Neural progenitor cell (in vitro differentiated cells): Measurements from ENCODE around the gene LGALSL. TPM values are rescaled to one million over a fixed set of nuclear protein-coding genes. Genes with fewer than 3 reads are reported as not detected.
A peak's percentile ranks its signal among the peaks of the same experiment; 100 is the strongest.

Source experiments
- DNase-seq: peaks from one replicate; pipeline ENCODE4 v3.0.0-alpha.2; 2016; ENCODE audit warnings: low spot score
- H2AFZ ChIP-seq: fragments of 200-600 bp; sonication (generic); replicated peaks from 2 replicates; pipeline ENCODE4 v1.6.1; 2016; ENCODE audit warnings: antibody characterized with exemption
- H3F3A ChIP-seq: fragments of 200-600 bp; sonication (generic); 2 replicates; pipeline ENCODE4 v1.6.1; 2016; ENCODE audit warnings: antibody characterized with exemption, low read depth
- H3K27ac ChIP-seq: fragments of 200-600 bp; sonication (generic); 2 replicates; pipeline ENCODE4 v1.5.1; 2016; ENCODE audit warnings: mild to moderate bottlenecking
- H3K27me3 ChIP-seq: fragments of 200-600 bp; sonication (generic); 2 replicates; pipeline ENCODE4 v1.6.1; 2016; ENCODE audit warnings: mild to moderate bottlenecking, moderate library complexity
- H3K36me3 ChIP-seq: fragments of 200-600 bp; sonication (generic); 2 replicates; pipeline ENCODE4 v1.5.1; 2016
- H3K4me1 ChIP-seq: fragments of 200-600 bp; sonication (generic); 2 replicates; pipeline ENCODE4 v1.6.1; 2016; ENCODE audit warnings: mixed run types
- H3K4me2 ChIP-seq: fragments of 200-600 bp; sonication (generic); 2 replicates; pipeline ENCODE4 v1.6.1; 2016
- H3K4me3 ChIP-seq: fragments of 200-600 bp; sonication (generic); 2 replicates; pipeline ENCODE4 v1.5.1; 2016
- H3K79me2 ChIP-seq: fragments of 200-600 bp; sonication (generic); 2 replicates; pipeline ENCODE4 v1.6.1; 2016; ENCODE audit warnings: low read depth
- H3K9ac ChIP-seq: fragments of 200-600 bp; sonication (generic); 2 replicates; pipeline ENCODE4 v1.6.1; 2016
- H3K9me3 ChIP-seq: fragments of 200-600 bp; sonication (generic); 2 replicates; pipeline ENCODE4 v1.5.1; 2016; ENCODE audit warnings: low read depth
- H4K20me1 ChIP-seq: fragments of 200-600 bp; sonication (generic); 2 replicates; pipeline ENCODE4 v1.6.1; 2016; ENCODE audit warnings: low read depth
- H3K27ac Mint-ChIP-seq: 3 replicates; pipeline ENCODE4 v1.8.0; 2021; ENCODE audit warnings: mixed read lengths
- H3K27me3 Mint-ChIP-seq: 2 replicates; pipeline ENCODE4 v1.8.0; 2022; ENCODE audit warnings: low read depth, mild to moderate bottlenecking, inconsistent platforms, moderate library complexity, mixed read lengths; ENCODE audit not compliant: insufficient read depth
- H3K36me3 Mint-ChIP-seq: 3 replicates; pipeline ENCODE4 v1.8.0; 2021; ENCODE audit warnings: mixed read lengths
- H3K4me1 Mint-ChIP-seq: 3 replicates; pipeline ENCODE4 v1.8.0; 2021; ENCODE audit warnings: mixed read lengths
- H3K4me3 Mint-ChIP-seq: 3 replicates; pipeline ENCODE4 v1.8.0; 2021; ENCODE audit warnings: mild to moderate bottlenecking, moderate library complexity, mixed read lengths
- H3K9me3 Mint-ChIP-seq: 3 replicates; pipeline ENCODE4 v1.8.0; 2020; ENCODE audit warnings: mixed read lengths
- CTCF ChIP-seq: fragments of 200-600 bp; sonication (generic); IDR thresholded peaks from 2 replicates; pipeline ENCODE4 v1.5.1; 2017; ENCODE audit warnings: antibody characterized with exemption, mild to moderate bottlenecking
- EZH2 ChIP-seq: fragments of 200-600 bp; sonication (generic); IDR thresholded peaks from 2 replicates; pipeline ENCODE4 v1.6.1; 2017; ENCODE audit warnings: antibody characterized with exemption, mild to moderate bottlenecking, moderate library complexity
- EZH2phosphoT487 ChIP-seq: fragments of 200-600 bp; sonication (generic); IDR thresholded peaks from 2 replicates; pipeline ENCODE4 v1.6.1; 2017; ENCODE audit warnings: antibody characterized with exemption
- total RNA-seq: library from RNA; depleted of rRNA; stranded (reverse); fragments of >200 nt; gene quantifications from 2 replicates; pipeline ENCODE4 v1.2.3, GENCODE V29; 2015; ENCODE audit warnings: low replicate concordance

The LGALSL gene
- total RNA-seq, 1 donor from 2014 or later: 31.1 TPM

GRCh38 chr2:64485331-64485730 lies 31.4 kb downstream of the LGALSL start:
- H3K4me2 ChIP-seq: no peak overlapping the region
- Mint-ChIP-seq H3K9me3 (no peaks in the 10 kb centered on the region), H3K4me3 (no peak overlapping the region), H3K27me3 (peaks cover 8% of the 10 kb centered on the region), H3K36me3 (no peaks in the 10 kb centered on the region), H3K4me1 (peaks cover 34% of the 10 kb centered on the region), H3K27ac (no peak overlapping the region)
- H3K9ac ChIP-seq: no peak overlapping the region
- no peak overlapping the region for H3K27ac ChIP-seq
- H3K36me3 ChIP-seq: no peaks in the 10 kb centered on the region
- no peak overlapping the region for H3K4me3 ChIP-seq
- no peak for DNase-seq
- H3K79me2 ChIP-seq: no peaks in the 10 kb centered on the region
- TF ChIP-seq EZH2: no peak
- no peak for TF ChIP-seq EZH2phosphoT487
- no peak for TF ChIP-seq CTCF
- H3F3A ChIP-seq: no peaks in the 10 kb centered on the region
- H4K20me1 ChIP-seq: no peaks in the 10 kb centered on the region
- peaks cover 15% of the 10 kb centered on the region for H3K4me1 ChIP-seq
- no peaks in the 10 kb centered on the region for H3K9me3 ChIP-seq
- H3K27me3 ChIP-seq: no peaks in the 10 kb centered on the region
- H2AFZ ChIP-seq: no peak overlapping the region

GRCh38 chr2:64485961-64486360 lies 32.0 kb downstream of the LGALSL start:
- DNase-seq: no peak
- Histone ChIP-seq H3K4me1 (peaks cover 15% of the 10 kb centered on the region), H3K4me3 (no peak overlapping the region), H3K36me3 (no peaks in the 10 kb centered on the region), H3K9me3 (no peaks in the 10 kb centered on the region), H3K4me2 (no peak overlapping the region), H4K20me1 (no peaks in the 10 kb centered on the region), H3F3A (no peaks in the 10 kb centered on the region), H3K27me3 (no peaks in the 10 kb centered on the region), H2AFZ (no peak overlapping the region), H3K79me2 (no peaks in the 10 kb centered on the region), H3K9ac (no peak overlapping the region), H3K27ac (no peak overlapping the region)
- no peaks in the 10 kb centered on the region for H3K36me3 Mint-ChIP-seq
- H3K27ac Mint-ChIP-seq: peak overlapping the region; percentile 40
- no peaks in the 10 kb centered on the region for H3K9me3 Mint-ChIP-seq
- H3K27me3 Mint-ChIP-seq: peaks cover 13% of the 10 kb centered on the region
- H3K4me3 Mint-ChIP-seq: no peak overlapping the region
- peaks cover 35% of the 10 kb centered on the region for H3K4me1 Mint-ChIP-seq
- TF ChIP-seq CTCF (no peak), EZH2phosphoT487 (no peak), EZH2 (no peak)

- no peak overlapping the region for H3K27ac ChIP-seq
- no peaks in the 10 kb centered on the region for H3K27me3 ChIP-seq
- Mint-ChIP-seq H3K27me3 (peaks cover 14% of the 10 kb centered on the region), H3K27ac (peak overlapping the region; percentile 9), H3K36me3 (no peaks in the 10 kb centered on the region), H3K9me3 (no peaks in the 10 kb centered on the region), H3K4me1 (peaks cover 32% of the 10 kb centered on the region), H3K4me3 (no peak overlapping the region)
- H3K4me1 ChIP-seq: peaks cover 13% of the 10 kb centered on the region
- no peak overlapping the region for H3K4me2 ChIP-seq
- TF ChIP-seq CTCF: no peak
- no peak for TF ChIP-seq EZH2phosphoT487
- no peak for TF ChIP-seq EZH2
- DNase-seq: peak; percentile 31
- no peak overlapping the region for H3K4me3 ChIP-seq
- peak overlapping the region; percentile 61 for H2AFZ ChIP-seq
- H3K36me3 ChIP-seq: no peaks in the 10 kb centered on the region
- no peaks in the 10 kb centered on the region for H3K79me2 ChIP-seq
- no peak overlapping the region for H3K9ac ChIP-seq
- H3F3A ChIP-seq: no peaks in the 10 kb centered on the region
- H4K20me1 ChIP-seq: no peaks in the 10 kb centered on the region
- no peaks in the 10 kb centered on the region for H3K9me3 ChIP-seq
Measured at GRCh38 chr2:64487256-64488049, 33.5 kb downstream of the LGALSL start.
